ENCODE measurements around the gene PIMREG. TPM values are rescaled to one million over a fixed set of nuclear protein-coding genes. Genes with fewer than 3 reads are reported as not detected.
A peak's percentile ranks its signal among the peaks of the same experiment; 100 is the strongest.

Gene PIMREG
- 6.3 TPM for total RNA-seq

GRCh38 chr17:6443692-6444570 is at the start of gene PIMREG:
PIMREG (plus strand) TSS chr17:6444455; CDS start chr17:6445111, 656 bp downstream.
- peaks cover 0 to 19% (median 7%) of the 10 kb centered on the region in 3 donors for H3K27me3 ChIP-seq (ENCODE audit: control insufficient read depth in 3 of 3, insufficient read depth in 3 of 3, low read length in 3 of 3)
- no peaks in the 10 kb centered on the region for H3K36me3 ChIP-seq (ENCODE audit: control insufficient read depth in 3 of 3, insufficient read depth in 3 of 3, low read length in 3 of 3)
- H3K4me1 ChIP-seq (ENCODE audit: control insufficient read depth in 3 of 3, insufficient read depth in 3 of 3, low read length in 3 of 3): peaks cover 12 to 13% (median 13%) of the 10 kb centered on the region in 3 donors
- peak within 1 kb of the TSS; percentile 66 to 77 (median 72) for H3K4me3 ChIP-seq (ENCODE audit: low read length in 3 of 3)
- no peaks in the 10 kb centered on the region for H3K9me3 ChIP-seq (ENCODE audit: control insufficient read depth in 3 of 3, low read length in 3 of 3)
- peak within 1 kb of the TSS in 2 of 3 donors; percentile 34 to 64 for H3K9ac ChIP-seq (ENCODE audit: low read depth in 1 of 3, low read length in 3 of 3)
- H3K27ac ChIP-seq (ENCODE audit: low read depth, low read length): no peak within 1 kb of the TSS

- Histone ChIP-seq H3K4me3 (ENCODE audit: low read length in 3 of 3) (no peak overlapping the region), H3K4me1 (ENCODE audit: control insufficient read depth in 3 of 3, insufficient read depth in 3 of 3, low read length in 3 of 3) (no peaks in the 10 kb centered on the region), H3K9me3 (ENCODE audit: control insufficient read depth in 3 of 3, low read length in 3 of 3) (peaks cover 0 to 7% (median 3%) of the 10 kb centered on the region in 3 donors), H3K27me3 (ENCODE audit: control insufficient read depth in 3 of 3, insufficient read depth in 3 of 3, low read length in 3 of 3) (peaks cover 8 to 20% (median 20%) of the 10 kb centered on the region in 3 donors), H3K36me3 (ENCODE audit: control insufficient read depth in 3 of 3, insufficient read depth in 3 of 3, low read length in 3 of 3) (no peaks in the 10 kb centered on the region), H3K9ac (ENCODE audit: low read depth in 1 of 3, low read length in 3 of 3) (no peak overlapping the region), H3K27ac (ENCODE audit: low read depth, low read length) (no peak overlapping the region)
These were observed 45.3 kb upstream of the PIMREG start for GRCh38 chr17:6398955-6399354.

GRCh38 chr17:6402258-6402657 is 42.0 kb upstream of the PIMREG start:
- H3K4me3 ChIP-seq (ENCODE audit: low read length in 3 of 3): no peak overlapping the region
- H3K36me3 ChIP-seq (ENCODE audit: control insufficient read depth in 3 of 3, insufficient read depth in 3 of 3, low read length in 3 of 3): no peaks in the 10 kb centered on the region
- H3K9me3 ChIP-seq (ENCODE audit: control insufficient read depth in 3 of 3, low read length in 3 of 3): peaks cover 0 to 7% (median 0%) of the 10 kb centered on the region in 3 donors
- no peak overlapping the region for H3K9ac ChIP-seq (ENCODE audit: low read depth in 1 of 3, low read length in 3 of 3)
- H3K27me3 ChIP-seq (ENCODE audit: control insufficient read depth in 3 of 3, insufficient read depth in 3 of 3, low read length in 3 of 3): peaks cover 4 to 14% (median 12%) of the 10 kb centered on the region in 3 donors
- no peaks in the 10 kb centered on the region for H3K4me1 ChIP-seq (ENCODE audit: control insufficient read depth in 3 of 3, insufficient read depth in 3 of 3, low read length in 3 of 3)
- no peak overlapping the region for H3K27ac ChIP-seq (ENCODE audit: low read depth, low read length)

GRCh38 chr17:6408276-6408675 is 36.0 kb upstream of the PIMREG start:
- peaks cover 15 to 28% (median 22%) of the 10 kb centered on the region in 3 donors for H3K27me3 ChIP-seq (ENCODE audit: control insufficient read depth in 3 of 3, insufficient read depth in 3 of 3, low read length in 3 of 3)
- no peaks in the 10 kb centered on the region for H3K36me3 ChIP-seq (ENCODE audit: control insufficient read depth in 3 of 3, insufficient read depth in 3 of 3, low read length in 3 of 3)
- no peaks in the 10 kb centered on the region for H3K4me1 ChIP-seq (ENCODE audit: control insufficient read depth in 3 of 3, insufficient read depth in 3 of 3, low read length in 3 of 3)
- H3K27ac ChIP-seq (ENCODE audit: low read depth, low read length): no peak overlapping the region
- H3K9me3 ChIP-seq (ENCODE audit: control insufficient read depth in 3 of 3, low read length in 3 of 3): no peaks in the 10 kb centered on the region
- no peak overlapping the region for H3K9ac ChIP-seq (ENCODE audit: low read depth in 1 of 3, low read length in 3 of 3)
- H3K4me3 ChIP-seq (ENCODE audit: low read length in 3 of 3): no peak overlapping the region

DNA sequence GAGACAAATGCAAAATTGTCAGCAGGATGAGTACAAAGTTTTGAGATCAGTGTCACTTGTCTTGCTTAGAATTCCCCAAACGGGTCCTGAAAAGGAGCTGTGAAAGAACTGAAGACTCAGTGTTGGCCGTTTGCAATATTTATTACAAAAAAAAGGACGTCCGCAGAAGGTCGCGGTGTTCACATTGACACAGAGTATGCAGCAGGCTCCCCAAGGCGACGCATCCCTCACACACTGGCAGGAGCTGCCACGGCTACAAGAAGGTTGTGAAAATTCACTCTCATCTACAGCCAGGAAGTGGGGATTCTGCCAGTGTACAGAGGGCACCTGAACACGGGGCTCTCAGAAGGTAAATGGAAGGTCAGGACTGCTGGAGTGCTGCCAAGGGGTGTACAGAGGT is 35.5 kb upstream of the PIMREG start:
- no peaks in the 10 kb centered on the region for H3K36me3 ChIP-seq (ENCODE audit: control insufficient read depth in 3 of 3, insufficient read depth in 3 of 3, low read length in 3 of 3)
- H3K9me3 ChIP-seq (ENCODE audit: control insufficient read depth in 3 of 3, low read length in 3 of 3): no peaks in the 10 kb centered on the region
- H3K9ac ChIP-seq (ENCODE audit: low read depth in 1 of 3, low read length in 3 of 3): no peak overlapping the region
- H3K4me1 ChIP-seq (ENCODE audit: control insufficient read depth in 3 of 3, insufficient read depth in 3 of 3, low read length in 3 of 3): no peaks in the 10 kb centered on the region
- no peak overlapping the region for H3K4me3 ChIP-seq (ENCODE audit: low read length in 3 of 3)
- no peak overlapping the region for H3K27ac ChIP-seq (ENCODE audit: low read depth, low read length)
- peaks cover 15 to 28% (median 22%) of the 10 kb centered on the region in 3 donors for H3K27me3 ChIP-seq (ENCODE audit: control insufficient read depth in 3 of 3, insufficient read depth in 3 of 3, low read length in 3 of 3)

DNA sequence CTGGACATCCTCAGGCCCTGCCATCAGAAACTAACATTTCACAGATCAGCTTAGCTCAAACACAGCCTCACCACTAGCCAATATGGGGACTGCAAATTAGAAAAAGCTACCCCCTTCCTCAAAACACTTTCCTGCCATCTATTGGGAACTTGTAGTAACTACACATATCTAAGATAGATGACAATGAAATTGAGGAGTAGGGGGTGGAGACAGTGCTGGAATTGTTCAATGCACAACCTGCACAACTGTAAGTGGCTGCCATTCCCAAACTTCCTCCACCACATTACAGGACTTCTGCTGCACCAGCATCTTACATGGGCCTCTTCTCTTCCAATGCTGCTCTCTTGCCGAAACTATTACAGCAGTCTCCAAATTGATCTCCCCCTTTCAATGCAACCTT is 31.2 kb upstream of the PIMREG start:
- Histone ChIP-seq H3K4me3 (ENCODE audit: low read length in 3 of 3) (no peak overlapping the region), H3K9me3 (ENCODE audit: control insufficient read depth in 3 of 3, low read length in 3 of 3) (no peaks in the 10 kb centered on the region), H3K4me1 (ENCODE audit: control insufficient read depth in 3 of 3, insufficient read depth in 3 of 3, low read length in 3 of 3) (no peaks in the 10 kb centered on the region), H3K27me3 (ENCODE audit: control insufficient read depth in 3 of 3, insufficient read depth in 3 of 3, low read length in 3 of 3) (peaks cover 4 to 24% (median 19%) of the 10 kb centered on the region in 3 donors), H3K9ac (ENCODE audit: low read depth in 1 of 3, low read length in 3 of 3) (no peak overlapping the region), H3K36me3 (ENCODE audit: control insufficient read depth in 3 of 3, insufficient read depth in 3 of 3, low read length in 3 of 3) (no peaks in the 10 kb centered on the region), H3K27ac (ENCODE audit: low read depth, low read length) (no peak overlapping the region)

- Histone ChIP-seq H3K27me3 (ENCODE audit: control insufficient read depth in 3 of 3, insufficient read depth in 3 of 3, low read length in 3 of 3) (peaks cover 6 to 28% (median 21%) of the 10 kb centered on the region in 3 donors), H3K27ac (ENCODE audit: low read depth, low read length) (no peak overlapping the region), H3K9ac (ENCODE audit: low read depth in 1 of 3, low read length in 3 of 3) (no peak overlapping the region)
These were observed 28.6 kb upstream of the PIMREG start for GRCh38 chr17:6415616-6416015.

DNA sequence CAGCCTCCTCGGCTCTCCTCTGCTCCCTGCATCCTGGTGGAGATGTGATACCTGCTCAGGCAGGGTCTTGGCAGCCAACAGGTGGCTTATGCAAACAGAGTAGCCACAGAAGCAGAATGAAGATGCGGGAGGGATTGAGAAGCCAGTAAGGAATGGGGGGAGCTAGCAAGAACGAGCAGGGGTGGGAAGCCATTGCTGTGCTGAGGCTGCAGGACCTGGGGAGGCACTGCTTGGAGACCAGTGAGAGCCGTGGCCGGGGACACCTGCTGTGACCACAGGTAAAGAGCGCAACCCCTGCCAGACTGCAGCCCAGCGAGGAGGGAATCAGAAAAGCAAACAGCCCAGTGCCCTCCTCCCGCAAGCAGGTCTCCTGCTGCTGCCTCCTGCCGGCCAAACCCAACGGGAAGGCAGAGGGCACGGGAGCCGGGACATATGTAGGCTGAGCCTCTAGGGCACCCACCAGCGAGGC is 24.0 kb upstream of the PIMREG start:
- H3K4me3 ChIP-seq (ENCODE audit: low read length in 3 of 3): no peak overlapping the region
- H3K27me3 ChIP-seq (ENCODE audit: control insufficient read depth in 3 of 3, insufficient read depth in 3 of 3, low read length in 3 of 3): peaks cover 6 to 28% (median 20%) of the 10 kb centered on the region in 3 donors
- H3K9me3 ChIP-seq (ENCODE audit: control insufficient read depth in 3 of 3, low read length in 3 of 3): no peaks in the 10 kb centered on the region
- no peak overlapping the region for H3K27ac ChIP-seq (ENCODE audit: low read depth, low read length)
- no peaks in the 10 kb centered on the region for H3K4me1 ChIP-seq (ENCODE audit: control insufficient read depth in 3 of 3, insufficient read depth in 3 of 3, low read length in 3 of 3)
- no peaks in the 10 kb centered on the region for H3K36me3 ChIP-seq (ENCODE audit: control insufficient read depth in 3 of 3, insufficient read depth in 3 of 3, low read length in 3 of 3)
- H3K9ac ChIP-seq (ENCODE audit: low read depth in 1 of 3, low read length in 3 of 3): no peak overlapping the region

More at GRCh38 chr17:6415616-6416015, 28.6 kb upstream of the PIMREG start:
- Histone ChIP-seq H3K9me3 (ENCODE audit: control insufficient read depth in 3 of 3, low read length in 3 of 3) (no peaks in the 10 kb centered on the region), H3K4me1 (ENCODE audit: control insufficient read depth in 3 of 3, insufficient read depth in 3 of 3, low read length in 3 of 3) (no peaks in the 10 kb centered on the region), H3K36me3 (ENCODE audit: control insufficient read depth in 3 of 3, insufficient read depth in 3 of 3, low read length in 3 of 3) (no peaks in the 10 kb centered on the region), H3K4me3 (ENCODE audit: low read length in 3 of 3) (no peak overlapping the region)

DNA sequence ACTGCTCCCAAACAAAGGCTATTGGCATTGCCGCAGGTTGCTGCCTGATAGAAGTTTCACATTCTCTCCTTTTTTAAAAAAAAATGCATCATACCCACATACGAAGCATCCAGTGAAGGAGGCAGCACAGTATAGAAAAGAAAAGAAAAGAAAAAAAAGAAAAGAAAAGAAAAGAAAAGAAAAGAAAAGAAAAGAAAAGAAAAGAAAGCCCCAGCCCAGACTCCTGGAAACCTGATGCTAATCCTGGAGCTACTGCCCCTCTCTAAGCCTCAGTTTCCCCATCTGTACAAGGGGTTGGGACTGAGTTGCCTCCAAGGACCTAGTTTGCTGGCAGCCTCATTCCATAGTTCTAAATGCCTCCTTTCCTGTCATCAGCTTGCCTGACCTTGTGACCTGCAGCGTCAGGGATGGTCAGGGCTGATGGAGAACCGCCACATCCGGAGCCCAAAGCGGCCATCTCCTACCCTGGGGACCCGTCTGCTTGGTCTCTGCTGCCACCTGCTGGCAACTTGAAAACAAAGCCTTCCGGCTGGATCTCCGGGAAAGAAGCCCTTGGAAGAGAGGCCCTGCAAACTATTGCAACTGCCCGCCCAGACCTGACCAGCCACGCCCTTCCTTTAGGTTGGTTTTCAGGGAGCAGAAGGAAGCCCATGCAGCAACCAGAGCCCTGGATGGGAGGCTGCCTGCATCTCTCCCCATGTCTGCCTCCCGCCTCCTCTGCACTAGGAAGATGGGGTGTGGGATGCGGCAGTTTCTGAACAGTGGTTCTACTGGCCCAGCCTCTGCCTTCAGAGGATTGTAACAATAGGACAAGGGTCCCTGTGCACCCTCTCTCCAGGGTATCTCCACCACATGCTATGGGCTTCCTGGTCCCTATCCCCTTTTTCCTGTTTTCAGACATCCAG is 22.3 kb upstream of the PIMREG start:
- no peaks in the 10 kb centered on the region for H3K9me3 ChIP-seq (ENCODE audit: control insufficient read depth in 3 of 3, low read length in 3 of 3)
- no peak overlapping the region for H3K4me3 ChIP-seq (ENCODE audit: low read length in 3 of 3)
- no peak overlapping the region for H3K27ac ChIP-seq (ENCODE audit: low read depth, low read length)
- H3K4me1 ChIP-seq (ENCODE audit: control insufficient read depth in 3 of 3, insufficient read depth in 3 of 3, low read length in 3 of 3): no peaks in the 10 kb centered on the region
- H3K27me3 ChIP-seq (ENCODE audit: control insufficient read depth in 3 of 3, insufficient read depth in 3 of 3, low read length in 3 of 3): peaks cover 6 to 24% (median 12%) of the 10 kb centered on the region in 3 donors
- H3K9ac ChIP-seq (ENCODE audit: low read depth in 1 of 3, low read length in 3 of 3): no peak overlapping the region
- no peaks in the 10 kb centered on the region for H3K36me3 ChIP-seq (ENCODE audit: control insufficient read depth in 3 of 3, insufficient read depth in 3 of 3, low read length in 3 of 3)
